ENCODE measurements around the gene ZNF117. TPM values are rescaled to one million over a fixed set of nuclear protein-coding genes. Genes with fewer than 3 reads are reported as not detected.

Gene ZNF117
- total and polyA plus RNA-seq, 2 of the 4 experiments (the other 2 are of a cell fraction) = 2.9 to 4.0 TPM

GRCh38 chr7:65002972-65003585 lies 12.2 kb upstream of the ZNF117 start:
- Histone ChIP-seq H3K4me1 (ENCODE audit: control insufficient read depth, insufficient read depth, low read length) (peaks cover 1% of the 10 kb centered on the region; the same call in 1 of the 2 replicates), H2BK120ac (ENCODE audit: low read depth, low read length) (no peak overlapping the region), H3K4ac (ENCODE audit: low read depth, low read length) (no peak overlapping the region), H3K4me2 (ENCODE audit: low read depth, low read length) (no peak overlapping the region), H3K14ac (replicated peaks; ENCODE audit: low read depth, low read length) (no peak overlapping the region), H2AK5ac (ENCODE audit: low read depth, low read length) (no peak overlapping the region), H2AK9ac (replicated peaks; ENCODE audit: low read depth, low read length, poor library complexity) (no peak overlapping the region), H4K8ac (ENCODE audit: low read depth in 2 of 2, low read length in 2 of 2) (no peak overlapping the region), H3K9ac (ENCODE audit: low read depth, low read length) (no peak overlapping the region), H3K36me3 (ENCODE audit: control insufficient read depth, insufficient read depth, low read length) (peaks cover 28% of the 10 kb centered on the region), H3K9me1 (ENCODE audit: insufficient read depth, low read length) (no peaks in the 10 kb centered on the region), H4K5ac (ENCODE audit: low read depth, low read length) (no peak overlapping the region), H3K79me1 (ENCODE audit: low read depth in 1 of 2, low read length in 2 of 2) (peaks cover 6 to 32% of the 10 kb centered on the region in 2 experiments), H3K4me3 (ENCODE audit: insufficient read depth, low read depth, low read length) (no peak overlapping the region), H3K18ac (ENCODE audit: low read depth, low read length) (no peak overlapping the region), H3K9me3 (ENCODE audit: control insufficient read depth, insufficient read depth, low read length) (peaks cover 24% of the 10 kb centered on the region), H4K20me1 (ENCODE audit: insufficient read depth, low read length) (peaks cover 4% of the 10 kb centered on the region), H2AFZ (replicated peaks; ENCODE audit: low read length, poor library complexity) (no peak overlapping the region), H3K27me3 (ENCODE audit: control insufficient read depth, insufficient read depth, low read length) (no peaks in the 10 kb centered on the region), H2BK15ac (ENCODE audit: low read depth, low read length) (no peak overlapping the region), H2BK20ac (ENCODE audit: low read depth, low read length) (no peak overlapping the region), H3K27ac (ENCODE audit: insufficient read depth, low read length) (no peak overlapping the region), H3K56ac (ENCODE audit: extremely low read depth, insufficient read depth, low read length) (no peak overlapping the region), H3K23ac (ENCODE audit: low read depth, low read length) (no peak overlapping the region), H4K91ac (ENCODE audit: insufficient read depth, low read depth, low read length) (no peak overlapping the region), H2BK5ac (ENCODE audit: low read depth, low read length, poor library complexity, severe bottlenecking) (no peak overlapping the region)
- dilution Hi-C loops (cut with HindIII; ENCODE audit: low sequenced_read_pairs, unreplicated experiment) = no loop called here
- TF ChIP-seq RFX5 (IDR thresholded peaks at IDR 0.05; ENCODE audit: low read depth, low read length) = no peak
- no peak for TF ChIP-seq MXI1 (IDR thresholded peaks at IDR 0.05; ENCODE audit: borderline replicate concordance, low read depth, low read length)
- no peak for TF ChIP-seq USF2 (IDR thresholded peaks at IDR 0.05; ENCODE audit: low read depth, low read length)
- no peak for TF ChIP-seq ELK1 (IDR thresholded peaks at IDR 0.05; ENCODE audit: borderline replicate concordance, low read depth, low read length)
- TF ChIP-seq FOS (IDR thresholded peaks at IDR 0.05; ENCODE audit: low read depth, low read length) = no peak
- TF ChIP-seq NFE2L2 (IDR thresholded peaks at IDR 0.05; ENCODE audit: low read depth, low read length) = no peak
- TF ChIP-seq SMC3 (IDR thresholded peaks at IDR 0.05; ENCODE audit: low read depth, low read length) = no peak
- no peak for TF ChIP-seq POLR2A (IDR thresholded peaks at IDR 0.05; ENCODE audit: low read depth, low read length)
- TF ChIP-seq MAZ (IDR thresholded peaks at IDR 0.05; ENCODE audit: borderline replicate concordance, low read depth, low read length) = no peak
- no peak for TF ChIP-seq CTCF (conservative IDR thresholded peaks at IDR 0.05; ENCODE audit: low read depth, low read length)
- TF ChIP-seq BHLHE40 (IDR thresholded peaks at IDR 0.05; ENCODE audit: low read depth, low read length) = no peak
- ChIA-PET POLR2A (ENCODE audit: unreplicated experiment) (interaction anchor here (0.5 kb wide), 1 partner anchor 41 kb away, joined by 3 read pairs; no protein-coding TSS in a partner anchor), CTCF (no interaction called here)
- in situ Hi-C loops (cut with MboI; ENCODE audit: low sequenced_read_pairs) = no loop called here
- WGBS, 2 experiments (ENCODE audit: extremely low coverage in 2 of 2, insufficient read length in 1 of 2) = no CpG with 5 or more reads among the region's 2 CpGs
- intact Hi-C loops (cut with micrococcal nuclease) = no loop called here
- DNase-seq (no peak), ATAC-seq (ENCODE audit: low read depth) (no peak)
- BruUV-seq (replicated peaks) = no TSS peak

Data from IMR-90 (cell line).